ENCODE results near the gene SMYD3.
"Not testable (repeated sequence)": the region's sequence is repeated elsewhere in the genome, so short reads cannot be mapped to it uniquely, and the experiment has no call there.

SMYD3 gene

GRCh38 chr1:245748646-245749045 is 758.4 kb downstream of the SMYD3 start:
- Mint-ChIP-seq H3K4me1 (no peaks in the 10 kb centered on the region), H3K36me3 (peaks cover 30 to 49% of the 10 kb centered on the region in 2 donors), H3K27ac (peak overlapping the region; percentile 27), H3K27me3 (no peaks in the 10 kb centered on the region), H3K4me3 (no peak overlapping the region), H3K9me3 (peaks cover 4 to 9% of the 10 kb centered on the region in 2 donors)
- ATAC-seq (replicated peaks) (no peak), DNase-seq (no peak)

GRCh38 chr1:245748240-245748639 is 758.8 kb downstream of the SMYD3 start:
- DNase-seq (no peak), ATAC-seq (replicated peaks) (no peak)
- no peaks in the 10 kb centered on the region for H3K4me1 Mint-ChIP-seq
- H3K4me3 Mint-ChIP-seq: no peak overlapping the region
- H3K9me3 Mint-ChIP-seq: peaks cover 4 to 9% of the 10 kb centered on the region in 2 donors
- peaks cover 30 to 49% of the 10 kb centered on the region in 2 donors for H3K36me3 Mint-ChIP-seq
- H3K27ac Mint-ChIP-seq: no peak overlapping the region
- no peaks in the 10 kb centered on the region for H3K27me3 Mint-ChIP-seq

GRCh38 chr1:245742896-245743295 is 764.2 kb downstream of the SMYD3 start:
- Mint-ChIP-seq H3K36me3 (peaks cover 17 to 26% of the 10 kb centered on the region in 2 donors), H3K9me3 (peaks cover 8 to 13% of the 10 kb centered on the region in 2 donors), H3K27me3 (no peaks in the 10 kb centered on the region), H3K27ac (no peak overlapping the region), H3K4me3 (no peak overlapping the region), H3K4me1 (no peaks in the 10 kb centered on the region)
- DNase-seq: no peak
- no peak for ATAC-seq (replicated peaks)

GRCh38 chr1:245740336-245740735 is 766.7 kb downstream of the SMYD3 start:
- H3K4me1 Mint-ChIP-seq; DNase-seq; H3K4me3 Mint-ChIP-seq; H3K27me3 Mint-ChIP-seq; ATAC-seq (replicated peaks); H3K36me3 Mint-ChIP-seq; H3K27ac Mint-ChIP-seq; H3K9me3 Mint-ChIP-seq: not testable (repeated sequence)

GRCh38 chr1:245730801-245731200 is 776.3 kb downstream of the SMYD3 start:
- H3K27ac Mint-ChIP-seq: no peak overlapping the region
- ATAC-seq (replicated peaks) (no peak), DNase-seq (no peak)
- peaks cover 41 to 43% of the 10 kb centered on the region in 2 donors for H3K9me3 Mint-ChIP-seq
- H3K4me3 Mint-ChIP-seq: no peak overlapping the region
- H3K4me1 Mint-ChIP-seq: no peaks in the 10 kb centered on the region
- H3K27me3 Mint-ChIP-seq: peaks cover 0 to 1% of the 10 kb centered on the region in 2 donors
- H3K36me3 Mint-ChIP-seq: peaks cover 22 to 42% of the 10 kb centered on the region in 2 donors

- H3K9me3 Mint-ChIP-seq: peaks cover 46 to 47% of the 10 kb centered on the region in 2 donors
- H3K27ac Mint-ChIP-seq; H3K27me3 Mint-ChIP-seq; ATAC-seq (replicated peaks); H3K4me1 Mint-ChIP-seq; H3K4me3 Mint-ChIP-seq; DNase-seq: not testable (repeated sequence)
- H3K36me3 Mint-ChIP-seq: peaks cover 25 to 52% of the 10 kb centered on the region in 2 donors
Observed at GRCh38 chr1:245728035-245728434, 779.0 kb downstream of the SMYD3 start.

GRCh38 chr1:245721488-245721887 is 785.6 kb downstream of the SMYD3 start:
- Mint-ChIP-seq H3K4me3 (no peak overlapping the region), H3K27ac (no peak overlapping the region), H3K36me3 (peaks cover 5 to 13% of the 10 kb centered on the region in 2 donors), H3K27me3 (peaks cover 8% of the 10 kb centered on the region in 2 donors), H3K4me1 (peaks cover 0 to 2% of the 10 kb centered on the region in 2 donors), H3K9me3 (peaks cover 7 to 8% of the 10 kb centered on the region in 2 donors)
- ATAC-seq (replicated peaks) (no peak), DNase-seq (no peak)

- DNase-seq: no peak
- Mint-ChIP-seq H3K9me3 (no peaks in the 10 kb centered on the region), H3K36me3 (no peaks in the 10 kb centered on the region), H3K4me1 (peaks cover 4 to 9% of the 10 kb centered on the region in 2 donors), H3K4me3 (no peak overlapping the region), H3K27ac (no peak overlapping the region), H3K27me3 (peaks cover 0 to 5% of the 10 kb centered on the region in 2 donors)
- ATAC-seq (replicated peaks): no peak
Observed at GRCh38 chr1:245718951-245719350, 788.1 kb downstream of the SMYD3 start.

GRCh38 chr1:245718123-245718522 is 789.0 kb downstream of the SMYD3 start:
- ATAC-seq (replicated peaks) (no peak), DNase-seq (no peak)
- Mint-ChIP-seq H3K36me3 (no peaks in the 10 kb centered on the region), H3K4me1 (peaks cover 4 to 9% of the 10 kb centered on the region in 2 donors), H3K27me3 (no peaks in the 10 kb centered on the region), H3K9me3 (no peaks in the 10 kb centered on the region), H3K27ac (no peak overlapping the region), H3K4me3 (no peak overlapping the region)

- H3K4me3 Mint-ChIP-seq: no peak overlapping the region
- ATAC-seq (replicated peaks) (no peak), DNase-seq (no peak)
- peaks cover 4 to 9% of the 10 kb centered on the region in 2 donors for H3K4me1 Mint-ChIP-seq
- no peaks in the 10 kb centered on the region for H3K9me3 Mint-ChIP-seq
- H3K27me3 Mint-ChIP-seq: no peaks in the 10 kb centered on the region
- H3K36me3 Mint-ChIP-seq: no peaks in the 10 kb centered on the region
- no peak overlapping the region for H3K27ac Mint-ChIP-seq
Observed at GRCh38 chr1:245717611-245718010, 789.5 kb downstream of the SMYD3 start.

- no peak for ATAC-seq (replicated peaks)
- peaks cover 0 to 9% of the 10 kb centered on the region in 2 donors for H3K27me3 Mint-ChIP-seq
- H3K4me3 Mint-ChIP-seq: no peak overlapping the region
- no peak for DNase-seq
- H3K36me3 Mint-ChIP-seq: no peaks in the 10 kb centered on the region
- peaks cover 5 to 9% of the 10 kb centered on the region in 2 donors for H3K4me1 Mint-ChIP-seq
- no peaks in the 10 kb centered on the region for H3K9me3 Mint-ChIP-seq
- H3K27ac Mint-ChIP-seq: no peak overlapping the region
Observed at GRCh38 chr1:245716561-245716960, 790.5 kb downstream of the SMYD3 start.

GRCh38 chr1:245715970-245716369 is 791.1 kb downstream of the SMYD3 start:
- H3K27me3 Mint-ChIP-seq: peaks cover 0 to 9% of the 10 kb centered on the region in 2 donors
- H3K4me3 Mint-ChIP-seq: no peak overlapping the region
- peaks cover 6 to 9% of the 10 kb centered on the region in 2 donors for H3K4me1 Mint-ChIP-seq
- no peak overlapping the region for H3K27ac Mint-ChIP-seq
- DNase-seq (no peak), ATAC-seq (replicated peaks) (no peak)
- H3K36me3 Mint-ChIP-seq: no peaks in the 10 kb centered on the region
- H3K9me3 Mint-ChIP-seq: no peaks in the 10 kb centered on the region

- H3K27me3 Mint-ChIP-seq: peaks cover 0 to 9% of the 10 kb centered on the region in 2 donors
- DNase-seq: no peak
- ATAC-seq (replicated peaks): peak; percentile 49 to 71
Observed at GRCh38 chr1:245715291-245715701, 791.8 kb downstream of the SMYD3 start.

GRCh38 chr1:245714027-245714426 is 793.1 kb downstream of the SMYD3 start:
- H3K27me3 Mint-ChIP-seq, H3K9me3 Mint-ChIP-seq: not testable (repeated sequence)

More at GRCh38 chr1:245715291-245715701, 791.8 kb downstream of the SMYD3 start:
- no peaks in the 10 kb centered on the region for H3K36me3 Mint-ChIP-seq
- H3K4me1 Mint-ChIP-seq: peaks cover 6 to 9% of the 10 kb centered on the region in 2 donors
- H3K9me3 Mint-ChIP-seq: no peaks in the 10 kb centered on the region
- H3K4me3 Mint-ChIP-seq: no peak overlapping the region
- no peak overlapping the region for H3K27ac Mint-ChIP-seq

GRCh38 chr1:245710961-245711903 is 795.8 kb downstream of the SMYD3 start:
- Mint-ChIP-seq H3K36me3 (no peaks in the 10 kb centered on the region), H3K27ac (no peak overlapping the region), H3K4me3 (no peak overlapping the region), H3K27me3 (peaks cover 0 to 9% of the 10 kb centered on the region in 2 donors), H3K9me3 (no peaks in the 10 kb centered on the region), H3K4me1 (peaks cover 6 to 9% of the 10 kb centered on the region in 2 donors)
- DNase-seq (no peak), ATAC-seq (replicated peaks) (no peak)

More at GRCh38 chr1:245714027-245714426, 793.1 kb downstream of the SMYD3 start:
- ATAC-seq (replicated peaks); DNase-seq; H3K27ac Mint-ChIP-seq; H3K4me1 Mint-ChIP-seq; H3K36me3 Mint-ChIP-seq; H3K4me3 Mint-ChIP-seq: not testable (repeated sequence)
